ENCODE data around the gene C17orf67.

The C17orf67 gene

DNA sequence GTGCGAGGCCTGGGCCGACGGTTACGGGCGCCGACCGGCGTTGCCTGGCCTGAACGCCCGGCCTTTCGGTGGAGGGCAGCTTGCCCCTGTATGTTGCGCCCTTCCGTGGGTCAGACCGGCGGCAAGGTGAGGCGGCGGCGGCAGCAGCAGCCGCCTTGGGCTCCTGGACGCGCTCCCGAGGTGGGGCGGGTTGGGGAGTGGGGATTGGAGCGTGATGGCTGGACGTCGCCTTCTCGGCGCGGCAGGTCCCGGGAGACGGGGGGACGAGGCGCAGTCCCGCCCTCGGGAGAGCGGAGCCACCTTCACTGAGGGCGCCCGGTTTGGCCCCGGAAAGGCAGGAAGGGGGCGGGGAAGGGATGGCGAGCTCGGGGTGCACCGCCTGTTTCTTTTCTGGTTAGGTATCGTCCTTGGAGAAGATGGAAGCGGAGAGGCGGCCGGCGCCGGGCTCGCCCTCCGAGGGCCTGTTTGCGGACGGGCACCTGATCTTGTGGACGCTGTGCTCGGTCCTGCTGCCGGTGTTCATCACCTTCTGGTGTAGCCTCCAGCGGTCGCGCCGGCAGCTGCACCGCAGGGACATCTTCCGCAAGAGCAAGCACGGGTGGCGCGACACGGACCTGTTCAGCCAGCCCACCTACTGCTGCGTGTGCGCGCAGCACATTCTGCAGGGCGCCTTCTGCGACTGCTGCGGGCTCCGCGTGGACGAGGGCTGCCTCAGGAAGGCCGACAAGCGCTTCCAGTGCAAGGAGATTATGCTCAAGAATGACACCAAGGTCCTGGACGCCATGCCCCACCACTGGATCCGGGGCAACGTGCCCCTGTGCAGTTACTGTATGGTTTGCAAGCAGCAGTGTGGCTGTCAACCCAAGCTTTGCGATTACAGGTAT is 902 bp upstream of the C17orf67 start:
- in situ Hi-C loops (cut with MboI; ENCODE audit: low sequenced_read_pairs), result no loop called here

DNA sequence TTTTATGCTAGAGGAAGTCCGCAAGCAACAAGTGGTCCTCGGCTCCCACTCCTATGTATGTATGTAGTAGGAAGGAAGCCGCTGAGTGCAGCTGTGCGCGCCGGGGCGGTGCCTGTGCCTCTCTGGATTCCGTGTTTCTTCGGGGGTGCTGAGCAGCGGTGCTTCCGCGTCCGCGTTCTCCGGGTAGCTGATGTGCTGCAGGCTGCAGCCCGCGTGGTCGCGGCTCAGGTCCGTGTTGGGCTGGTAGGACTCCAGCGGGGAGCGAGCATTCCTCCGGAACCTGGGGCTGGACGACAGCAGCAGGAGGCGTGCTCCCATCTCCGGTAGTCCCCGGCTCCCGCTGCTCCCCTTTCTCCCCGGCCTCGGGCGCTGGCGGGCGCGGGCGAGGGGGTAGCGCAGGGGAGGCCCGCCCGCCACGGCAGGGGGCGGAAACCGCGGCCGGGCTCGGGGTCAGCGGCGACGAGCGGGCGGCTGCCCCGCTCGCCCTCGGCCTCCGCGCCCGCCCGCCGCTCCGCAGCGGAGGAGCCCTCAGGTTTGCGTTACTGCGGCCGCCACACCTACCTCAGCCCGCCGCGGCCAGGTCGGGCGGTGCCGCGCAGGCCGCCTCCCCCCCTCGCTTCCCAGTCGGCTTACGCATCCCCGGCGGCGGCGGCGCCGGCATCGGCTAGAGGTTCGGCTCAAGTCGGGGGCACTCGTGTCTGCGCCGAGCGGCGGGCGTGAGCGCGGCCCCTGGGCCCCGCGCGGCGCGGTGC is 487 bp downstream of the C17orf67 start:
- in situ Hi-C loops (cut with MboI; ENCODE audit: low sequenced_read_pairs), result no loop called here

GRCh38 chr17:56832446-56832845 is 1.3 kb downstream of the C17orf67 start:
- in situ Hi-C loops (cut with MboI; ENCODE audit: low sequenced_read_pairs), result no loop called here

- in situ Hi-C loops (cut with MboI; ENCODE audit: low sequenced_read_pairs), result no loop called here
Observed at GRCh38 chr17:56831369-56832095, 2.2 kb downstream of the C17orf67 start.

GRCh38 chr17:56830726-56831368 is 2.9 kb downstream of the C17orf67 start:
- in situ Hi-C loops (cut with MboI; ENCODE audit: low sequenced_read_pairs), result no loop called here

DNA sequence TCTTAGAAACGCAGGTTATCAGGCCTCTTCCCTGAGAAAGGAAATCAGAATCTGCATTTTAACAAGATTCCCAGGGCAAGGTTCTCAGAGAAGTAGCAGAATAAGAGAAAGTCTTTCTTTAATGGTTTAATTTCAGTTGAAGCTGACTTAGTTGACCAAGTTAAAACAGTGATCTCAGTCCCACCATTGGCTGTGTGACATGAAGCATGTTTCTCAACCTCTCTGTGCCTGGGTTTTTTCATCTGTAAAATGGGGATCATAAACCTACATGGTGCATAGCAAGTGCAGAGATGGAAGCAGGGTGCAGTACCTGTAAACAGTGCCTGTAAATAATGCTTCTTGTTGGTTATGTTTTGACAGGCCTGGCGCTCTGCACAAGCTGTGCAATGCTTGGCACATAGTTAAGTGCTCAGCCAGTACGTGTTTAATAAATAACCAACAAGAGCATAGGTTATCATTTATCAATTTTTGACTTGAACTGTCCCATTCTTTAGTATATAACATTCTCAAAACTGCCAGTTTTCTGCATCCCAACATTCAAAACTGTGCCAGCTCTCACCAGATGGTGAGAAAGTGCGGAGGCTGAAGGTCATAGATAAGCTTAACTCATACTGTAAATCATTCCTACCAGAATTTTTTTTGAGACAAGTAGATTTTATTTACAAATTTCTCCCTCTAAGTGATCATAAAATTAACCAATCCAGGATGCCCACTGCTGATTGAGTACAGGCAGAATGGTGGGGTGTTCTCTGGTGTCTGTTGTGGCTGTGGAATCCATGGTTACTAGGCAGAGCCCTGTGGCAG is 6.9 kb downstream of the C17orf67 start:
- in situ Hi-C loops (cut with MboI; ENCODE audit: low sequenced_read_pairs), result no loop called here

GRCh38 chr17:56824503-56824902 is 9.2 kb downstream of the C17orf67 start:
- in situ Hi-C loops (cut with MboI; ENCODE audit: low sequenced_read_pairs), result no loop called here

GRCh38 chr17:56823848-56824247 is 9.9 kb downstream of the C17orf67 start:
- in situ Hi-C loops (cut with MboI; ENCODE audit: low sequenced_read_pairs), result no loop called here

DNA sequence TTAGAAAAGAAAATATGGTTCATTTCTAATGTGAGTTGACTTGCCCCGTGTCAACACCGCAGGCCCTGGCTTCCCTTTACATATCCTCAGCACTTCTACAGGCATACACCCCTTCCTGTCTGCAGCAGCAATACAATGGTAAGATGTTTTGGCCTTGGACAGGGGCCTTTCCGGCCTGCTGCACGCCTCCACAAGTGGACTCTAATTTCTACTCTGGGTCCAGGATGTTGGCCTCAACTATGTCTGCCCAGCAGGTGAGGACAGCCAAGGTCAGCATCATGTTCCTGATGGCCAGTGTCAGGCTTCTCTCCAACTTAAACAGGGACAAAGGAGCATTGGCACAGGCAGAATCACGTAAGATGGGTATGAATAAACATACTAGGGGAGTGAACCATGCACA is 11.0 kb downstream of the C17orf67 start:
- in situ Hi-C loops (cut with MboI; ENCODE audit: low sequenced_read_pairs), result no loop called here

GRCh38 chr17:56821847-56822534 is 11.7 kb downstream of the C17orf67 start:
- in situ Hi-C loops (cut with MboI; ENCODE audit: low sequenced_read_pairs), result no loop called here

- in situ Hi-C loops (cut with MboI; ENCODE audit: low sequenced_read_pairs), result no loop called here
Observed at GRCh38 chr17:56820207-56820606, 13.5 kb downstream of the C17orf67 start.

- in situ Hi-C loops (cut with MboI; ENCODE audit: low sequenced_read_pairs), result no loop called here
Observed at GRCh38 chr17:56819431-56820145, 14.1 kb downstream of the C17orf67 start.

DNA sequence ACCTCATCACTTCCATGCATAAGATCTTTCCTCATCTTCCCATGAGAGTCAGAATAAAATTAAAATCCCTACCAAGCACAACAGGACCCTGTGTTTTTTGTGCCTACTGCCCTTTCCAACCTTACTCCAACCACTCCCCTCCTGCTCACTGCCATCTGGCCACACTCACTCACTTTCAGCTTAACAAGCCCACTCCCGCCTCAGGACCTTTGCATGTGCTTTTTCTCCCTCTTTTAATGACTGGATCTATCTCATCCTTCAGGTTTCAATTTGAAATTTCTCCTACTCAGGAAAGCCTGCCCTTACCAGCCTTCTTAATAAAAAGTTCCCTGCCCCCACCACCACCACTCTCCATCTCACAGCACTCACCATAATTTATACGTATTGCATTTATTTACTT is 14.7 kb downstream of the C17orf67 start:
- in situ Hi-C loops (cut with MboI; ENCODE audit: low sequenced_read_pairs), result no loop called here

DNA sequence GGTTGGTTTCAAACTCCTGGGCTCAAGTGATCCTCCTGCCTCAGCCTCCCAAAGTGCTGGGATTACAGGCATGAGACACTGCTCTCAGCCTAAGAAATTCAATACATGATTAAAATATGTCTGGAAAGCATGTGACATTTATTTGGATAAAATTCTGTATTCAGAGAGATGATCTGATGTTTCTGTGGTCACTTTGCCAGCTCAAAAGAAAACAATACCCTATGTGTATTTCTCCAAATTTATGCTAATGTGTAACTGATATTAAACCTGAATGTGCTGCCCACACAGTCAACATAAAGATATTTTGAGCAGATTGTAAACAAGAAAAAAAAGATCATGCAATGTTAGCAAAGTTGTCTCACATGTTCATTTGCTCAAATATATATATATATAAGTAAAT is 16.7 kb downstream of the C17orf67 start:
- in situ Hi-C loops (cut with MboI; ENCODE audit: low sequenced_read_pairs), result no loop called here

GRCh38 chr17:56815711-56816110 is 18.0 kb downstream of the C17orf67 start:
- in situ Hi-C loops (cut with MboI; ENCODE audit: low sequenced_read_pairs), result no loop called here

DNA sequence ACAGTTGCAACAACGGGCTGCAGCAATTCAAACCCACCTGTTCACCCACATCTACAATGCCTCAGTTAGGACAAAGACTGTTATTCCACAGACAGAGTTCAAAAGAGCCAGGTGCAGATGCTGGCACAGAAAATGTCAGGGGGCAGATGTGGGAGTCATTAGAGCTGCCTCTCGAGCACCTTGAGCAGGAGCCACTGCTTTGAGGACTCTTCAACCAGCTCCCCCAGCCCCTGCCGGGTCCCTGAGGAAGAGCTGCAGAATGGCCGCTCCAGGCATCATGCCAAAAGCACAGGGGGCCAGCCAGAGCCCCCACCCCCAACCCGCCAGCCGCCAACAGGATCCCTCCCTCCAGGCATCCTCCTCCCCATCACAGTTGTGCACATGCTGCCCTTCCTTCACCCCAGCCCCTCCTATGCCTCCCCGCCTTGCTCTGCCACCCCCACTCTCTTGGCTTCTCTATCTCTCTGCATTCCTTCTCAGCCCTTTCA is 20.8 kb downstream of the C17orf67 start:
- in situ Hi-C loops (cut with MboI; ENCODE audit: low sequenced_read_pairs), result no loop called here

- in situ Hi-C loops (cut with MboI; ENCODE audit: low sequenced_read_pairs), result no loop called here
Observed at GRCh38 chr17:56810891-56811775, 22.6 kb downstream of the C17orf67 start.

DNA sequence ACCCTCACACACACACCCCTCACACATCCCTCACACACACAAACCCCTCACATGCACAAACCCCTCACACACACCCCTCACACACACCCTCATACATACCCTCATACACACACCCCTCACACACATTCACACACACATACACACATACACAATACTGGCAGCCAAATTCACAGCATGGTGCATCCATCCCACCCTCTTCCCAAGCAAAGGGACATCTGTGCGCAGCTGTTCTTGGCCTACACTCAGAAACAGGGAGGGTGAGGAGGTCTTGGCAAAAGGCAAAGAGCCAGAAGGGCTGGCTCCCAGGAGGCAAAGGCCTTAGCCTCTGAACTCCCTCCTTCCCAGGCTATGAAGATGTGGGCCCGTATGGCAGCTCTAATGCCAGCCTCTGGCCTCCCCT is 23.4 kb downstream of the C17orf67 start:
- in situ Hi-C loops (cut with MboI; ENCODE audit: low sequenced_read_pairs), result no loop called here
